Measurements from ENCODE around the gene FAM114A1. TPM values are rescaled to one million over a fixed set of nuclear protein-coding genes. Genes with fewer than 3 reads are reported as not detected.

FAM114A1 gene
- total and polyA plus RNA-seq, 2 donors from 2014 or later: 10.8 to 31.1 TPM

DNA sequence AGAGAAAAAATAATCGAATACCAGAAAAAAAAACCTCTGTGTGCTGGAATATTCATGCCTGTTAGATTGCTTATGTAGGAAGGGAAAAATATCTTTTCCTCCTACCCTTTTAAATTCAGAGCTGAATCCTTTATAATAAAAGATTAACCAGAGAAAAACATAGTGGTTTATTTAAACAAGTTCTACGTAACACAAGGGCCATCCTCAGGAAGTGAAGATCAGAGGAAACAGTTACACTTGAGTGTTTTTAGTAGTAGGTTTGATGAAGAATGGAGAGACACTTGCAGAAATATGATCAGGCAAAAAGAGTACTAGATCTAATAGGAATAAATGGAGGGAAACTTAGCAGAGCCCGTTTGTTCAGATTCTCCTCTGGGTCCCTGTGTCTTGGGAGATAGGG is 98.3 kb downstream of the FAM114A1 start:
- DNase-seq: no peak

DNA sequence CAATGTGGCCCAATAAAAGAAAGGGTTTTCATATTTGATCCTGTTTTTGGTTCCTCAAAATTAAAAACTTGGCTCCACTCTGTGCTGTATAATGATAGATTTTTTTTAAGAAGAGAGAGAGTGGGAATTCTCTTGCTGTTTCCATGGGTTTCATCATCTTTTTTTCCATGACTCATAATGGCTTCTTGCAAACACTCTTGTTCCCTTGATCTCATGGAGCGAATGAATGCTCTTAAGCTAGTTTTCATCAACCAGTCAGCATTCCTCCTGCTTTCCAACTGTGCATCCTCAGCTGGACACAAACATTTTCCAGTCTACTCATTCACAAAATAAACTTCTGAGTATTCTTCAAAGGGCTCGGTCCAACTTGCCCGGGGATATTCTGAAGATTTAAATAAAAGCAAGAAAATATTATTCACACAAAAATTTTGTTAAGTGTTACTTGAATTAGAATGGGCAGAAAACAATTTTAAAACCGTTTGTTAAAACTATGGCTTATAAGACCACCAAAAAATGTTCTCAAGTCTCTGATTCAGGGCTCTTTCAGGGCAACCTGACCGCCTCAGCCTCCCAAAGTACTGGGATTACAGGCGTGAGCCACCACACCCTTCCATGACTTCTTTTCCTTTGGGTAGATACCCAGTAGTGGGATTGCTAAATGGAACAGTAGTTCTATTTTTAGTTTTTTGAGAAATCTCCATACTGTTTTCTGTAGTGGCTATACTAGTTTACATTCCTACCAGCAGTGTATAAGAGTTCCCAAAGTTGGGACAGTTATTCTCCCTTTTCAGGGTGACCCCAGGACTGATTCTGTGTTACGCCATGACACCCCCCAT is 99.9 kb downstream of the FAM114A1 start:
- DNase-seq: no peak
- intact Hi-C loops (cut with DNase I): no loop called here
- H3K4me3 ChIP-seq (ENCODE audit: low read length in 3 of 3): no peak overlapping the region
- no peaks in the 10 kb centered on the region for H3K9me3 ChIP-seq (ENCODE audit: control insufficient read depth in 2 of 3, insufficient read depth in 1 of 3, low read length in 3 of 3)
- TF ChIP-seq, protein P1, sequence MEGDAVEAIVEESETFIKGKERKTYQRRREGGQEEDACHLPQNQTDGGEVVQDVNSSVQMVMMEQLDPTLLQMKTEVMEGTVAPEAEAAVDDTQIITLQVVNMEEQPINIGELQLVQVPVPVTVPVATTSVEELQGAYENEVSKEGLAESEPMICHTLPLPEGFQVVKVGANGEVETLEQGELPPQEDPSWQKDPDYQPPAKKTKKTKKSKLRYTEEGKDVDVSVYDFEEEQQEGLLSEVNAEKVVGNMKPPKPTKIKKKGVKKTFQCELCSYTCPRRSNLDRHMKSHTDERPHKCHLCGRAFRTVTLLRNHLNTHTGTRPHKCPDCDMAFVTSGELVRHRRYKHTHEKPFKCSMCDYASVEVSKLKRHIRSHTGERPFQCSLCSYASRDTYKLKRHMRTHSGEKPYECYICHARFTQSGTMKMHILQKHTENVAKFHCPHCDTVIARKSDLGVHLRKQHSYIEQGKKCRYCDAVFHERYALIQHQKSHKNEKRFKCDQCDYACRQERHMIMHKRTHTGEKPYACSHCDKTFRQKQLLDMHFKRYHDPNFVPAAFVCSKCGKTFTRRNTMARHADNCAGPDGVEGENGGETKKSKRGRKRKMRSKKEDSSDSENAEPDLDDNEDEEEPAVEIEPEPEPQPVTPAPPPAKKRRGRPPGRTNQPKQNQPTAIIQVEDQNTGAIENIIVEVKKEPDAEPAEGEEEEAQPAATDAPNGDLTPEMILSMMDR (IDR thresholded peaks at IDR 0.05; ENCODE audit: borderline replicate concordance, extremely low read depth, insufficient read depth): no peak
- no peaks in the 10 kb centered on the region for H3K36me3 ChIP-seq (ENCODE audit: control insufficient read depth in 2 of 3, insufficient read depth in 3 of 3, low read length in 3 of 3)
- no peaks in the 10 kb centered on the region for H3K27me3 ChIP-seq (ENCODE audit: control insufficient read depth, insufficient read depth, low read length)
- no peak for FAIRE-seq
- H3K4me1 ChIP-seq (ENCODE audit: control insufficient read depth in 2 of 3, insufficient read depth in 2 of 3, low read depth in 1 of 3, low read length in 3 of 3): no peaks in the 10 kb centered on the region
- no peak overlapping the region for H3K9ac ChIP-seq (ENCODE audit: low read length in 3 of 3)
- H3K27ac ChIP-seq (ENCODE audit: low read depth in 2 of 2, low read length in 2 of 2): no peak overlapping the region

More for the DNA sequence above, 98.3 kb downstream of the FAM114A1 start:
- Histone ChIP-seq H3K9ac (ENCODE audit: low read length in 3 of 3) (no peak overlapping the region), H3K4me1 (ENCODE audit: control insufficient read depth in 2 of 3, insufficient read depth in 2 of 3, low read depth in 1 of 3, low read length in 3 of 3) (no peaks in the 10 kb centered on the region), H3K36me3 (ENCODE audit: control insufficient read depth in 2 of 3, insufficient read depth in 3 of 3, low read length in 3 of 3) (no peaks in the 10 kb centered on the region), H3K4me3 (ENCODE audit: low read length in 3 of 3) (no peak overlapping the region), H3K27ac (ENCODE audit: low read depth in 2 of 2, low read length in 2 of 2) (no peak overlapping the region), H3K27me3 (ENCODE audit: control insufficient read depth, insufficient read depth, low read length) (no peaks in the 10 kb centered on the region), H3K9me3 (ENCODE audit: control insufficient read depth in 2 of 3, insufficient read depth in 1 of 3, low read length in 3 of 3) (no peaks in the 10 kb centered on the region)
- FAIRE-seq: no peak
- TF ChIP-seq, protein P1 (IDR thresholded peaks at IDR 0.05; ENCODE audit: borderline replicate concordance, extremely low read depth, insufficient read depth): no peak
- intact Hi-C loops (cut with DNase I): no loop called here

DNA sequence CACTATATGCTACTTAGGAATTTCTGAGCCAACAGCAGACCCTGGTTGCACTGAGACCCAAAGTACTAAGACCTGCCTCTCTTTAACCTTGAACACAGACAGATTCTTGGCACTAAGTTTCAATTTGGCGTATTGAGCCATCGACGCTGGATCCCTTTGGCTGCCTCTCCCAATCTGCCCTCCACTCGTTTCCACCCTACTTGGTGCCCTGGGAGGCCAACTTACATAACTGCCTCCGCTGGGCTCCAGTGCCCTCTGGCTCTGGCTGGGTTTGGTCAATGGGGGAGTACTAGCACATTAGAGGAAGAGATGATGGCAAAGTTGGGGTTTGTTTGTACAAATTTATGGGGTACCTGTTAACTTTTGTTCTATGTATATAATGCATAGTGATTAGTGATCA is 101.1 kb downstream of the FAM114A1 start:
- intact Hi-C loops (cut with DNase I): no loop called here

More for the DNA sequence above, 101.1 kb downstream of the FAM114A1 start:
- TF ChIP-seq, protein P1 (IDR thresholded peaks at IDR 0.05; ENCODE audit: borderline replicate concordance, extremely low read depth, insufficient read depth): no peak
- Histone ChIP-seq H3K9ac (ENCODE audit: low read length in 3 of 3) (no peak overlapping the region), H3K36me3 (ENCODE audit: control insufficient read depth in 2 of 3, insufficient read depth in 3 of 3, low read length in 3 of 3) (no peaks in the 10 kb centered on the region), H3K4me3 (ENCODE audit: low read length in 3 of 3) (no peak overlapping the region), H3K27ac (ENCODE audit: low read depth in 2 of 2, low read length in 2 of 2) (no peak overlapping the region), H3K27me3 (ENCODE audit: control insufficient read depth, insufficient read depth, low read length) (no peaks in the 10 kb centered on the region), H3K4me1 (ENCODE audit: control insufficient read depth in 2 of 3, insufficient read depth in 2 of 3, low read depth in 1 of 3, low read length in 3 of 3) (no peaks in the 10 kb centered on the region), H3K9me3 (ENCODE audit: control insufficient read depth in 2 of 3, insufficient read depth in 1 of 3, low read length in 3 of 3) (no peaks in the 10 kb centered on the region)
- DNase-seq (no peak), FAIRE-seq (no peak)

Measured in kidney (tissue), 14 donors.